Fibroblast of gingiva (primary cell): ENCODE data around the gene RNFT2.

Source experiments
- DNase-seq: peaks from one replicate; pipeline ENCODE4 v3.0.0-alpha.2; 2011; ENCODE audit warnings: low read depth

The RNFT2 gene

GRCh38 chr12:116880213-116880816 is 142.2 kb downstream of the RNFT2 start:
- DNase-seq = no peak

- DNase-seq = peak; percentile 30
Observed at GRCh38 chr12:116880817-116881324, 142.8 kb downstream of the RNFT2 start.

GRCh38 chr12:116881325-116881876 is 143.3 kb downstream of the RNFT2 start, which contains the start of gene HRK:
Gene HRK, minus strand, starts transcription at chr12:116881441. Its CDS starts 134 bp downstream, at chr12:116881307.
- no peak for DNase-seq

GRCh38 chr12:116881877-116882507 is 143.9 kb downstream of the RNFT2 start:
- DNase-seq = no peak

- peak; percentile 14 for DNase-seq
Observed at GRCh38 chr12:116882742-116883141, 144.6 kb downstream of the RNFT2 start.

- no peak for DNase-seq
Observed at GRCh38 chr12:116884871-116885270, 146.8 kb downstream of the RNFT2 start.

GRCh38 chr12:116885491-116885890 is 147.4 kb downstream of the RNFT2 start:
- no peak for DNase-seq

GRCh38 chr12:116887244-116887643 is 149.1 kb downstream of the RNFT2 start:
- DNase-seq = no peak

- DNase-seq = no peak
Observed at GRCh38 chr12:116887897-116888296, 149.8 kb downstream of the RNFT2 start.

GRCh38 chr12:116890330-116890729 is 152.2 kb downstream of the RNFT2 start:
- DNase-seq = no peak

GRCh38 chr12:116891019-116891418 is 152.9 kb downstream of the RNFT2 start:
- no peak for DNase-seq

- no peak for DNase-seq
Observed at GRCh38 chr12:116892349-116893140, 154.4 kb downstream of the RNFT2 start.

GRCh38 chr12:116894913-116895312 is 156.8 kb downstream of the RNFT2 start:
- DNase-seq = no peak

- no peak for DNase-seq
Observed at GRCh38 chr12:116896411-116896924, 158.4 kb downstream of the RNFT2 start.

- DNase-seq = no peak
Observed at GRCh38 chr12:116897476-116897875, 159.4 kb downstream of the RNFT2 start.

- DNase-seq = no peak
Observed at GRCh38 chr12:116898669-116899068, 160.6 kb downstream of the RNFT2 start.

- no peak for DNase-seq
Observed at GRCh38 chr12:116901612-116902011, 163.5 kb downstream of the RNFT2 start.
